ENCODE results near the gene PTPRM. TPM values are rescaled to one million over a fixed set of nuclear protein-coding genes. Genes with fewer than 3 reads are reported as not detected.

Gene PTPRM
- total RNA-seq, 1 donor from 2014 or later: 1.00 TPM

- ChIA-PET POLR2A (no interaction called here), CTCF (no interaction called here)
- intact Hi-C loops (cut with micrococcal nuclease): no loop called here
- Mint-ChIP-seq H3K4me3 (no peak overlapping the region), H3K9me3 (no peaks in the 10 kb centered on the region), H3K27ac (no peak overlapping the region), H3K36me3 (ENCODE audit: low read depth) (no peaks in the 10 kb centered on the region), H3K4me1 (no peaks in the 10 kb centered on the region), H3K27me3 (no peaks in the 10 kb centered on the region)
- ATAC-seq (ENCODE audit: low read depth): no peak
- no peak for TF ChIP-seq CTCF (IDR thresholded peaks at IDR 0.05)
- no peak for DNase-seq
Measured at GRCh38 chr18:7857562-7857961, 290.4 kb downstream of the PTPRM start.

GRCh38 chr18:7859122-7859521 is 292.0 kb downstream of the PTPRM start:
- no peak for TF ChIP-seq CTCF (IDR thresholded peaks at IDR 0.05)
- DNase-seq: no peak
- H3K9me3 Mint-ChIP-seq: peaks cover 2% of the 10 kb centered on the region
- intact Hi-C loops (cut with micrococcal nuclease): no loop called here
- no peaks in the 10 kb centered on the region for H3K4me1 Mint-ChIP-seq
- no peak overlapping the region for H3K4me3 Mint-ChIP-seq
- no peaks in the 10 kb centered on the region for H3K36me3 Mint-ChIP-seq (ENCODE audit: low read depth)
- POLR2A ChIA-PET: no interaction called here
- no peak overlapping the region for H3K27ac Mint-ChIP-seq
- CTCF ChIA-PET: no interaction called here
- ATAC-seq (ENCODE audit: low read depth): no peak
- no peaks in the 10 kb centered on the region for H3K27me3 Mint-ChIP-seq

GRCh38 chr18:7870266-7870665 is 303.1 kb downstream of the PTPRM start:
- ChIA-PET CTCF (no interaction called here), POLR2A (no interaction called here)
- Mint-ChIP-seq H3K27ac (no peak overlapping the region), H3K36me3 (ENCODE audit: low read depth) (no peaks in the 10 kb centered on the region), H3K4me3 (no peak overlapping the region), H3K4me1 (no peaks in the 10 kb centered on the region), H3K9me3 (peaks cover 2% of the 10 kb centered on the region), H3K27me3 (no peaks in the 10 kb centered on the region)
- ATAC-seq (ENCODE audit: low read depth): no peak
- no peak for DNase-seq
- no peak for TF ChIP-seq CTCF (IDR thresholded peaks at IDR 0.05)
- intact Hi-C loops (cut with micrococcal nuclease): no loop called here

GRCh38 chr18:7870855-7871254 is 303.7 kb downstream of the PTPRM start:
- POLR2A ChIA-PET: no interaction called here
- H3K4me1 Mint-ChIP-seq: no peaks in the 10 kb centered on the region
- H3K9me3 Mint-ChIP-seq: peaks cover 4% of the 10 kb centered on the region
- no peaks in the 10 kb centered on the region for H3K36me3 Mint-ChIP-seq (ENCODE audit: low read depth)
- no peak overlapping the region for H3K27ac Mint-ChIP-seq
- DNase-seq (no peak), ATAC-seq (ENCODE audit: low read depth) (no peak)
- no peaks in the 10 kb centered on the region for H3K27me3 Mint-ChIP-seq
- intact Hi-C loops (cut with micrococcal nuclease): no loop called here
- H3K4me3 Mint-ChIP-seq: no peak overlapping the region
- CTCF ChIA-PET: no interaction called here
- TF ChIP-seq CTCF (IDR thresholded peaks at IDR 0.05): no peak

GRCh38 chr18:7871560-7872456 is 304.7 kb downstream of the PTPRM start:
- no peak for DNase-seq
- POLR2A ChIA-PET: no interaction called here

More at GRCh38 chr18:7871560-7872456, 304.7 kb downstream of the PTPRM start:
- ATAC-seq (ENCODE audit: low read depth): no peak
- H3K4me3 Mint-ChIP-seq: no peak overlapping the region
- H3K9me3 Mint-ChIP-seq: peaks cover 2% of the 10 kb centered on the region
- no peak overlapping the region for H3K27ac Mint-ChIP-seq
- intact Hi-C loops (cut with micrococcal nuclease): loop anchor here (1.0 kb wide), 1 partner anchor 39 kb away; no protein-coding TSS in a partner anchor
- H3K36me3 Mint-ChIP-seq (ENCODE audit: low read depth): no peaks in the 10 kb centered on the region
- no peak for TF ChIP-seq CTCF (IDR thresholded peaks at IDR 0.05)
- H3K4me1 Mint-ChIP-seq: no peaks in the 10 kb centered on the region
- CTCF ChIA-PET: no interaction called here
- no peaks in the 10 kb centered on the region for H3K27me3 Mint-ChIP-seq

All from activated B cell treated with CpG ODN at 0.5 μM for 24 hours (primary cell).